H1 (cell line): ENCODE results near the gene CEP290. TPM values are rescaled to one million over a fixed set of nuclear protein-coding genes. Genes with fewer than 3 reads are reported as not detected.

Source experiments
- CTCF ChIA-PET: fragments of 300-600 bp; sonication (Branson Sonifier 250); formaldehyde crosslinking; loops from one replicate; lab custom pipeline; 2021; ENCODE audit not compliant: partially characterized antibody; lab: Charles Lee
- POLR2A ChIA-PET: fragments of 300-600 bp; sonication (Branson Sonifier 250); formaldehyde crosslinking; loops from one replicate; lab custom pipeline; 2021; ENCODE audit warnings: inconsistent platforms; ENCODE audit not compliant: partially characterized antibody; lab: Charles Lee
- DNase-seq, 2 experiments: peaks; one replicate each; pipeline versions ENCODE4 v3.0.0 to v3.0.0-alpha.2; 2010 to 2022; ENCODE audit warnings: low spot score in 2 of 2, low read depth in 1 of 2, mixed read lengths in 1 of 2
- FAIRE-seq: peaks from 2 replicates; lab custom pipeline; 2011; peaks lifted over from hg19 to GRCh38; lab: Jason Lieb, UNC
- H2AFZ ChIP-seq: 2 replicates; pipeline ENCODE4 v1.8.1; 2012; ENCODE audit warnings: low read length, inconsistent platforms
- H2AK5ac ChIP-seq: 2 replicates; pipeline ENCODE4 v1.6.1; 2013; ENCODE audit warnings: low read depth, low read length
- H2BK120ac ChIP-seq: replicated peaks from 2 replicates; pipeline ENCODE3; 2013; ENCODE audit warnings: low read depth, low read length, inconsistent platforms
- H2BK12ac ChIP-seq: 2 replicates; pipeline ENCODE4 v1.6.1; 2013; ENCODE audit warnings: low read depth, low read length
- H2BK15ac ChIP-seq: 2 replicates; pipeline ENCODE4 v1.6.1; 2013; ENCODE audit warnings: low read length
- H2BK20ac ChIP-seq: 2 replicates; pipeline ENCODE4 v1.6.1; 2013; ENCODE audit warnings: low read length
- H2BK5ac ChIP-seq: 2 replicates; pipeline ENCODE4 v1.6.1; 2013; ENCODE audit warnings: low read depth, low read length
- H3K14ac ChIP-seq: 2 replicates; pipeline ENCODE4 v1.6.1; 2013; ENCODE audit warnings: inconsistent platforms; ENCODE audit not compliant: insufficient read length
- H3K18ac ChIP-seq: 2 replicates; pipeline ENCODE4 v1.6.1; 2013; ENCODE audit warnings: low read length; ENCODE audit errors: extremely low read depth
- H3K23ac ChIP-seq: 2 replicates; pipeline ENCODE4 v1.6.1; 2013; ENCODE audit warnings: inconsistent platforms; ENCODE audit not compliant: insufficient read length
- H3K23me2 ChIP-seq: 2 replicates; pipeline ENCODE4 v1.6.1; 2013; ENCODE audit warnings: low read depth, low read length
- H3K27ac ChIP-seq: 2 replicates; pipeline ENCODE4 v1.6.1; 2011; ENCODE audit warnings: low read depth, low read length, inconsistent platforms
- H3K27me3 ChIP-seq, 4 experiments: replicated peaks in 1 of 4; 1 replicate in 1 of 4; 2 replicates in 3 of 4; pipeline versions ENCODE4 v1.6.1 to v1.8.1; 2011 to 2013; ENCODE audit warnings: low read length in 3 of 4, mild to moderate bottlenecking in 3 of 4, inconsistent platforms in 2 of 4, mixed read lengths in 2 of 4, moderate library complexity in 1 of 4; ENCODE audit not compliant: control insufficient read depth in 3 of 4, insufficient read depth in 3 of 4; ENCODE audit errors: extremely low read depth in 1 of 4
- H3K36me3 ChIP-seq, 4 experiments: 2 replicates each; pipeline versions ENCODE4 v1.6.1 to v1.8.1; 2011 to 2013; ENCODE audit warnings: mild to moderate bottlenecking in 4 of 4, low read length in 3 of 4, moderate library complexity in 2 of 4, control low read depth in 1 of 4, inconsistent platforms in 1 of 4; ENCODE audit not compliant: insufficient read depth in 4 of 4, control insufficient read depth in 2 of 4
- H3K4ac ChIP-seq: replicated peaks from 2 replicates; pipeline ENCODE3; 2013; ENCODE audit warnings: low read length, low read depth, mixed read lengths, inconsistent platforms; ENCODE audit not compliant: insufficient read length
- H3K4me1 ChIP-seq, 4 experiments: replicated peaks in 1 of 4; 1 replicate in 1 of 4; 2 replicates in 3 of 4; pipeline versions ENCODE4 v1.6.1 to v1.8.1; 2011 to 2013; ENCODE audit warnings: low read length in 3 of 4, inconsistent platforms in 2 of 4, mixed read lengths in 1 of 4; ENCODE audit not compliant: insufficient read depth in 4 of 4, control insufficient read depth in 3 of 4
- H3K4me2 ChIP-seq, 2 experiments: 2 replicates each; pipeline versions ENCODE4 v1.6.1 to v1.8.1; 2011 to 2013; ENCODE audit warnings: low read depth in 2 of 2, low read length in 2 of 2, control low read depth in 1 of 2, inconsistent platforms in 1 of 2, mild to moderate bottlenecking in 1 of 2; ENCODE audit not compliant: insufficient read depth in 1 of 2
- H3K4me3 ChIP-seq, 4 experiments: fragments of 200-600, 300-600 bp in 1 of 4; sonication (generic), shearing (Covaris generic), sonication (Bioruptor Twin) in 1 of 4; 2 replicates each; pipeline versions ENCODE4 v1.5.1 to v1.8.1; 2011 to 2016; ENCODE audit warnings: low read length in 4 of 4, low read depth in 3 of 4, control low read depth in 2 of 4, inconsistent platforms in 2 of 4, mild to moderate bottlenecking in 2 of 4, mixed read lengths in 1 of 4, moderate library complexity in 1 of 4; ENCODE audit not compliant: insufficient read depth in 2 of 4; ENCODE audit errors: extremely low read depth in 1 of 4
- H3K56ac ChIP-seq: replicated peaks from 2 replicates; pipeline ENCODE3; 2013; ENCODE audit warnings: low read depth, mild to moderate bottlenecking, mixed read lengths, low read length, inconsistent platforms; ENCODE audit not compliant: insufficient read length
- H3K79me1 ChIP-seq: 2 replicates; pipeline ENCODE4 v1.6.1; 2013; ENCODE audit warnings: low read depth, low read length, control low read depth
- H3K79me2 ChIP-seq, 2 experiments: 2 replicates each; pipeline versions ENCODE4 v1.6.1 to v1.8.1; 2012 to 2013; ENCODE audit warnings: low read length in 2 of 2, mild to moderate bottlenecking in 2 of 2, inconsistent platforms in 1 of 2; ENCODE audit not compliant: insufficient read depth in 2 of 2, control insufficient read depth in 1 of 2
- H3K9ac ChIP-seq, 4 experiments: replicated peaks in 1 of 4; 1 replicate in 1 of 4; 2 replicates in 3 of 4; pipeline versions ENCODE4 v1.6.1 to v1.8.1; 2011 to 2013; ENCODE audit warnings: low read depth in 3 of 4, low read length in 3 of 4, control low read depth in 2 of 4, mild to moderate bottlenecking in 2 of 4, moderate library complexity in 2 of 4, inconsistent platforms in 1 of 4; ENCODE audit errors: extremely low read depth in 1 of 4
- H3K9me3 ChIP-seq, 2 experiments: 2 replicates each; pipeline versions ENCODE4 v1.6.1 to v1.8.1; 2012 to 2013; ENCODE audit warnings: mild to moderate bottlenecking in 2 of 2, moderate library complexity in 2 of 2, control low read depth in 1 of 2, inconsistent platforms in 1 of 2, low read depth in 1 of 2, low read length in 1 of 2, mixed read lengths in 1 of 2; ENCODE audit not compliant: insufficient read depth in 2 of 2
- H4K20me1 ChIP-seq, 2 experiments: replicated peaks in 1 of 2; 2 replicates each; pipeline versions ENCODE3 to v1.8.1; 2011 to 2013; ENCODE audit warnings: inconsistent platforms in 2 of 2, low read length in 2 of 2, mild to moderate bottlenecking in 1 of 2; ENCODE audit not compliant: insufficient read depth in 2 of 2, control insufficient read depth in 1 of 2
- H4K5ac ChIP-seq: 2 replicates; pipeline ENCODE4 v1.6.1; 2013; ENCODE audit warnings: low read length, low read depth, mixed read lengths, inconsistent platforms; ENCODE audit not compliant: insufficient read length
- H4K8ac ChIP-seq: 2 replicates; pipeline ENCODE4 v1.8.0; 2013; ENCODE audit warnings: mild to moderate bottlenecking, moderate library complexity, low read length, inconsistent platforms; ENCODE audit not compliant: insufficient read depth; ENCODE audit errors: extremely low read depth
- H4K91ac ChIP-seq: replicated peaks from 2 replicates; pipeline ENCODE3; 2013; ENCODE audit warnings: low read length, mixed read lengths, inconsistent platforms; ENCODE audit not compliant: insufficient read length
- CREB1 ChIP-seq: IDR thresholded peaks from 2 replicates; pipeline ENCODE4 v1.6.1; 2012; ENCODE audit warnings: inconsistent platforms
- WGBS, 2 experiments: shearing (Covaris generic) in 1 of 2; methylation state at CpG; one replicate each; pipeline versions ENCODE4 v1.1.6 to v1.1.7; 2013 to 2015; ENCODE audit warnings: low lambda C conversion rate in 2 of 2, mixed read lengths in 2 of 2, inconsistent platforms in 1 of 2, low coverage in 1 of 2, missing lambda C conversion rate in 1 of 2; ENCODE audit not compliant: insufficient replicate concordance in 2 of 2, insufficient coverage in 1 of 2, insufficient read length in 1 of 2; ENCODE audit errors: extremely low coverage in 1 of 2, missing lambda C conversion rate in 1 of 2; 5-methylcytosine and 5-hydroxymethylcytosine counted together
- polyA plus RNA-seq, 7 experiments: library from polyadenylated mRNA; depleted of rRNA in 3 of 7; stranded (reverse) in 5 of 7; unstranded in 2 of 7; fragments of >200 nt in 5 of 7; fragments of 200-250 nt in 2 of 7; gene quantifications; 1 replicate in 5 of 7; 2 replicates in 1 of 7; 4 replicates in 1 of 7; pipeline versions ENCODE4 v1.2.1 to v1.2.3, GENCODE V29; 2011 to 2013; ENCODE audit warnings: missing spikeins in 2 of 7, mixed read lengths in 2 of 7
- total RNA-seq: library from RNA; stranded (reverse); fragmentation: NEBNext Ultra II Directional; extraction: Animal tissue kit (Norgen Biotek cat#: 25700); gene quantifications from 2 replicates; pipeline ENCODE4 v1.2.1, GENCODE V29; 2021
- TF ChIP-seq, protein P1 (sequence below), 3 experiments: IDR thresholded peaks; 1 replicate in 2 of 3; 2 replicates in 1 of 3; pipeline versions ENCODE4 v1.5.1 to v1.6.1; 2011; ENCODE audit warnings: low read length in 3 of 3, mild to moderate bottlenecking in 3 of 3, inconsistent platforms in 2 of 3, low read depth in 1 of 3, moderate library complexity in 1 of 3; ENCODE audit not compliant: insufficient read depth in 1 of 3; ENCODE audit errors: control extremely low read depth in 1 of 3

The CEP290 gene
- total and polyA plus RNA-seq, 2 of the 8 experiments (the other 6 are each of a cell fraction or from before 2014, with no cell fraction given): 2.1 to 5.9 TPM

GRCh38 chr12:88175544-88175943 is 33.7 kb upstream of the CEP290 start:
- H4K8ac ChIP-seq: no peak overlapping the region
- no peak overlapping the region for H2BK20ac ChIP-seq
- no peak overlapping the region for H4K91ac ChIP-seq
- no peak for DNase-seq
- H3K23me2 ChIP-seq: no peaks in the 10 kb centered on the region
- H4K5ac ChIP-seq: no peak overlapping the region
- no peak overlapping the region for H3K18ac ChIP-seq
- H3K14ac ChIP-seq: no peak overlapping the region
- no peak overlapping the region for H2BK15ac ChIP-seq
- no peak overlapping the region for H3K4me2 ChIP-seq
- H3K79me2 ChIP-seq: no peaks in the 10 kb centered on the region
- H3K79me1 ChIP-seq: no peaks in the 10 kb centered on the region
- H2BK12ac ChIP-seq: no peak overlapping the region
- no peaks in the 10 kb centered on the region for H4K20me1 ChIP-seq
- POLR2A ChIA-PET: no interaction called here
- no peak overlapping the region for H3K27ac ChIP-seq
- no peaks in the 10 kb centered on the region for H3K27me3 ChIP-seq
- H2AK5ac ChIP-seq: no peak overlapping the region
- no peak overlapping the region for H2BK120ac ChIP-seq
- H2AFZ ChIP-seq: no peak overlapping the region
- 90% methylated on average over 3 of the region's 3 CpGs; no CpG with 5 or more reads in 1 of the 2 experiments for WGBS, 2 experiments
- no peaks in the 10 kb centered on the region for H3K4me1 ChIP-seq
- H3K9me3 ChIP-seq: no peaks in the 10 kb centered on the region
- H3K23ac ChIP-seq: no peak overlapping the region
- no peak overlapping the region for H2BK5ac ChIP-seq
- H3K56ac ChIP-seq: no peak overlapping the region
- peaks cover 2 to 36% (median 12%) of the 10 kb centered on the region in 4 experiments; a peak in 7 of 8 replicates for H3K36me3 ChIP-seq
- H3K4me3 ChIP-seq: no peak overlapping the region
- no peak overlapping the region for H3K9ac ChIP-seq
- TF ChIP-seq CREB1: no peak
- TF ChIP-seq, protein P1, sequence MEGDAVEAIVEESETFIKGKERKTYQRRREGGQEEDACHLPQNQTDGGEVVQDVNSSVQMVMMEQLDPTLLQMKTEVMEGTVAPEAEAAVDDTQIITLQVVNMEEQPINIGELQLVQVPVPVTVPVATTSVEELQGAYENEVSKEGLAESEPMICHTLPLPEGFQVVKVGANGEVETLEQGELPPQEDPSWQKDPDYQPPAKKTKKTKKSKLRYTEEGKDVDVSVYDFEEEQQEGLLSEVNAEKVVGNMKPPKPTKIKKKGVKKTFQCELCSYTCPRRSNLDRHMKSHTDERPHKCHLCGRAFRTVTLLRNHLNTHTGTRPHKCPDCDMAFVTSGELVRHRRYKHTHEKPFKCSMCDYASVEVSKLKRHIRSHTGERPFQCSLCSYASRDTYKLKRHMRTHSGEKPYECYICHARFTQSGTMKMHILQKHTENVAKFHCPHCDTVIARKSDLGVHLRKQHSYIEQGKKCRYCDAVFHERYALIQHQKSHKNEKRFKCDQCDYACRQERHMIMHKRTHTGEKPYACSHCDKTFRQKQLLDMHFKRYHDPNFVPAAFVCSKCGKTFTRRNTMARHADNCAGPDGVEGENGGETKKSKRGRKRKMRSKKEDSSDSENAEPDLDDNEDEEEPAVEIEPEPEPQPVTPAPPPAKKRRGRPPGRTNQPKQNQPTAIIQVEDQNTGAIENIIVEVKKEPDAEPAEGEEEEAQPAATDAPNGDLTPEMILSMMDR (IDR thresholded peaks at IDR 0.05; ENCODE audit: control extremely low read depth in 1 of 3, insufficient read depth in 1 of 3, low read depth in 1 of 3, low read length in 3 of 3): no peak
- CTCF ChIA-PET: interaction anchor here (0.5 to 0.7 kb wide), 4 partner anchors 19 to 1839 kb away, joined by 3 read pairs; no protein-coding TSS in a partner anchor
- FAIRE-seq: no peak
- H3K4ac ChIP-seq: no peak overlapping the region
